Fibroblast of skin of right biceps (primary cell): ENCODE measurements around the gene TBC1D4.

Source experiments
- DNase-seq: peaks from one replicate; pipeline ENCODE4 v3.0.0-alpha.2; 2013

The TBC1D4 gene

GRCh38 chr13:75485286-75486062 is 3.5 kb upstream of the TBC1D4 start:
- DNase-seq, result peak; percentile 79

DNA sequence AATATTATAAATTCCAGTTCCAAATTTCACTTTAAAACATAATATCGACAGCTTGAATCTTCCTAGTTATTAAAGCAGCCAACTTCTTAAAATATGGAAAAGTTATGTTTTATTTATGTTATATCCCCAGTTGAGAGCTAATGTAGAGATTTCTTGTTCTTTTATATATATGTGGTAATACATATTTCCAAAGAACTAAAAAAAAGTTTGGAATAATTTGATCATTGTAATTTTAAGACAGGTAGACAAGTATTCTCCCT is 781 bp upstream of the TBC1D4 start:
- no peak for DNase-seq

DNA sequence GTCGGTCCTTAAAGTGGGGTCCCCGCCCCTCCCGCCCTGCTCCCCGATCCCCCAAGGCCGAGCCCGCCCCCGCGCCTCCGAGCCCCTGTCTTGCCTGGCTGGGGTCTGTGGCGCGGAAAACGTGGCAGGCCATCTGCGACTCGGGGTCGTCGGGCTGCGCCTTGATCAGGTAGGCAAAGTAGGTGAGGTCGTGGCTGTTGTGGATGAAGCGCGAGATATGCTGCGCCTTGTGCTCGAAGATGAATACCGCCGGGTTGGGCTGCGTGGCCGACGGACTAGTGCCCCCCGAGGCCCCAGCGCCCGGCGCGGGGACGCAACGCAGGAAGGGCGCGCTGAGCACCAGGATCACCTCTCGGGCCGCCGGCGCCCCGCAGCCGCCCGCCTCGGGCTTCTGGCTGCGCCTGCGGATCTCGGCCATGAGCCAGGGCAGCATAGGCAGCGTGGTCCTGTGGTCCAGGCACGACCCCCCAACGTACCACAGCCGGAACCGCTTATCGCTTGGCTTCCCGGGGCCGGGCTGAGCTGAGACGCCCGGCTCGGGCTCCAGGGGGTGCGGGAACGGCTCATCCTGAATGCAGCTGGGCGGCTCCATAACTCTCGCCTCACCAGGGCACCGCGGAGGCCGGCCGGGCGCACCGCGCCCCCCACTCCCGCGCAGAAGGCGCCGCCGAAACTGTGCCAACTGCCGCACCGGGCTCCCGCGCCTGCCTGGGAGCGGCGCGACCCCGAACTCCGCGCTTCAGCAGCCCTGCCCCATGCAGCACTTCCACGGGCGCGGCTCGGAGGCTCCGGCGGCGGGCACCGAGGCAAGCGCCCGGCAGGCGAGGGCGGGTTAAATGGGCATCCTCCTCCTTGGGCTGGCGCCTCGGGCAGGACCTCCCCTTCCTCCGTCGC is 546 bp downstream of the TBC1D4 start:
- peak; percentile 28 for DNase-seq

DNA sequence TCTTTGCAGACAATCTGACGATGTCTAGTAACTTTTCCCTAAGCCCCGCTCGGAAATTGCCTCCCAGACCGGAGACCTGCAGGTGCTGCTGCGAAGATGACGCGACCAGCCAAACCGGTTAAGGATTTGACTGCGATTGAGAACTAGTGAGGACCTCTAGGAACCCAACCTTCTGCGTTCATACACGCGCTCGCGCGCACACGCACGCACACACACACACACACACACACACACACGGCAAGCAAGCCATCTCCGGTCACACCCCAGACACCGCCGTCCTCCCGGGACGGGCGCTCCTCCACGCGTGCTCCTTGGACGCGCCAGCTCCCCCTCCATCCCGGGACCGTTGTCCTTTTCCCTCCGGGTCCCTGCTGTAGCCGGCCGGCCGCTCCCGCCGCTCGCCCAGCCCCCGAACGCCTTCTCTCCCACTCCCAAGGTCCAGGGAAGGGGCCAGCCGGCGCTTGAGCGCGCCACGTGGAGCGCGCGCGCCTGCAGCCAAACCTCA is 1.2 kb downstream of the TBC1D4 start:
- peak; percentile 53 for DNase-seq

GRCh38 chr13:75479102-75479740 is 2.7 kb downstream of the TBC1D4 start:
- DNase-seq, result no peak

- DNase-seq, result no peak
Measured at GRCh38 chr13:75478659-75479058, 3.3 kb downstream of the TBC1D4 start.

- DNase-seq, result no peak
Measured at GRCh38 chr13:75474956-75475355, 7.0 kb downstream of the TBC1D4 start.

DNA sequence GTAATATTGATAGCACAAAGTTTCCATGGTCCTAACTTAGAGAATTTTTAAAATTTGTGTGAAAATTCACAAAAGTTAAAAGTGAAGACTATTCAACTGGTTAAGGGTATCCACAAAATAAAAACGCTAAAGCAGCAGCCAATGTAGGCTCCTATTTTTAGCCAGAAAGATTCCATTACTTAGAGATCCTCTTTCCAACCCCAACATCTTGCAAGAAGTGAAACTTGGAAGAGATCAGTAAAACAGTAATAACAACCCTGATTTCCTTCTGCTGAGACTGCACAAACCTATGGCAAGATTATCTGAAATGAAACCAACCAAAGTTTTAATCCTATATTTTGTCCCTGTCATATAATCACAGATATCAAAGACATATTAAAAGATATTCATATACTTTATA is 8.5 kb downstream of the TBC1D4 start:
- DNase-seq, result no peak

- no peak for DNase-seq
Measured at GRCh38 chr13:75470676-75471075, 11.3 kb downstream of the TBC1D4 start.

GRCh38 chr13:75469047-75469446 is 12.9 kb downstream of the TBC1D4 start:
- no peak for DNase-seq

GRCh38 chr13:75468602-75469001 is 13.4 kb downstream of the TBC1D4 start:
- DNase-seq, result no peak

DNA sequence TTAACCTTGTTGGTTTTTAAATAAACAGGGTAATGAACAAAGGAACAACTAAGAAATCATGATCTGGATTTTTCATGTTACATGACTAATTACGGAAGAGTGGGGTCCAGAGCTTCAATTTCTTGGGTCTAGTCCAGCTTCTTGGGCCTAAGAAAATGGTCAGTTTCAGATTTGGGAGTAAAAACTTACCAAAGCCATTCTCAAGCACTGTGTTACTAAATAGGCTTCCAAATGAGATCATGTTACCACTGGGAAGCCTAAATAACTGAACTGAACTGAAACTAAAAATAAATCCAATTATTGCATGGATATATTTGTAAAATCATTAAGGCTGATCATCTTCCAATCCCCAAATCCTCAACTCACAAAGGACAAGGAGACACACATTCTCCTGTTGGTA is 13.9 kb downstream of the TBC1D4 start:
- no peak for DNase-seq

DNA sequence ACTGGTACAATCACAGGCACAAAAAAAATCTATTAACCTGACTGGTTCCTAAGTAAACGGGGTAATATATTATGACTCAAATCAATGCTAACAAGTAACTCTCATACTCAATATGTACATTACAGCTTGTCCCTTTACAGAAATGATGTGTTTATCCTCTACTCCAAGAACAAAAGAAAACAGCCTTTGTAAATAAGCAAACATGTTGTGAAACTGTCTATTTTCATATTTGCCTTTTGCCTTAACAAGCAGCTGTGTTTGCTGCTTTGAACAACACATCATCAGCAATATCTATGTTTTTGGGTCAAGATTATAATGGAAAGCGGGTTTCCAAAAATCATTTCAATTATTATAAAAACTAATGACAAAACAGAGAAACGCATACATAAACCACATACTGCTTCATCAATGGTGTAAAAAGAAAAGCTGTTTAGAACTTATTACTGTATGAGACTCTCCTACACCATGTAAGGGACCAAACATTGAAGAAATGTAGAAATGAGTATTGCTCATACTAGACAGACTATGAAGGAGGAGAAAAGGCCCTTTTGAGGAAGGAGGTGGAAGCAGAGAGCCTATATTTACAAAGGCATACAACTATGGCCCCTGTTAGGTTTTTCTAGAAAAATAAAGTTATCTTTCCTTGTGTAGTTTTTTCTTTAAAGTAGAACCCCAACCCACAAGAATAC is 14.8 kb downstream of the TBC1D4 start:
- no peak for DNase-seq

DNA sequence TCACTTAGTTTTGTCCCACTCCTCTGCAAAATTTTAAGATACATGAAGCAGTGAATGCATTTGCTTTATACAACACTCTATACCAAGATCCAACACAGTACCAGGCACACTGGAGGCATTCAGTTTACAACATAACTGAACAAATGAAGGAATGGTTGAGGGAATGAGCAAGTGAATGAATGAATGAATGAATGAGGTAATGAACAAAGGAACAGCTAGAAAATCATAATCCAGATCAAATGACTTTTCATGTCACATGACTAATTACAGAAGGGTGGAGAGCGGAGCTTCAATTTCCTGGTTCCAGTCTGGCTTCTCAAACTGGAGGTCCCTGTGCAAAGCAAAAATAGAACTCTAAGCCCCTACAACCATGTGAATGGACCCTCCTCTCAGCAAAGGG is 16.7 kb downstream of the TBC1D4 start:
- no peak for DNase-seq

GRCh38 chr13:75461314-75461713 is 20.7 kb downstream of the TBC1D4 start:
- DNase-seq, result no peak

- DNase-seq, result no peak
Measured at GRCh38 chr13:75460644-75461043, 21.3 kb downstream of the TBC1D4 start.

DNA sequence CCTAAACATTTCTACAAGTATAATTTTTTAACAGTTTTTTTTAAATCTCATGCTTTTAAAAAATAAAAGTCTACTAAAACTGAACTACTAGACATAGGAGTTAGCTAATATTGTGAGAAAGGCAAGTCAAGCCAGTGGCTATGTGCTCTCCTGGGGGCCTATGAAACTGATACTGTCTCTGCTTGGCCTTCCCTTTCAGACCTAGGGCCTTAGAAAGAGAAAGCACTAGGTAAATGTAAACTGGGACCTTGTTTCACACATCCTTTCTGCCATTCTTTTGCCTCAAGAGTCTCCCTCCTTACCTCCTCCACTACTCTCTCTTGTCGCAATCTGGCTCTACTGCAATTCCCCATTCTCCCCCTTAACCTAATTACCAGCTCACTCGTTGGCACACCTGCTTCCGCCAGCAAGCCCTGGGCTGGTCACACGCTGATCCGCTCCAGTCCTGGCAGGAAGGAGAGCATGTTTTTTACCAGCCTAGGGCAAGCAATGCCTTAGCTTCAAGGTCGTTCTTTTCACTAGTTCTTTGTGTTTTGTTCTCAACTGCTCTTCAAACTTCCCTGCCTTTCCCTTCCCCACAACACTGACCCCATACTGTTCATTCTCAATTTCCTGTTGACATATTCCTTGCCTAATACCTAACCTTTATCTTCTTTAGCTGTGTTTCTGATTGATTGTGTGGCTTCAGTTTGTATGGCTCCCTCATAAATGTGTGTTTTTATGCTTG is 23.1 kb downstream of the TBC1D4 start:
- DNase-seq, result no peak

DNA sequence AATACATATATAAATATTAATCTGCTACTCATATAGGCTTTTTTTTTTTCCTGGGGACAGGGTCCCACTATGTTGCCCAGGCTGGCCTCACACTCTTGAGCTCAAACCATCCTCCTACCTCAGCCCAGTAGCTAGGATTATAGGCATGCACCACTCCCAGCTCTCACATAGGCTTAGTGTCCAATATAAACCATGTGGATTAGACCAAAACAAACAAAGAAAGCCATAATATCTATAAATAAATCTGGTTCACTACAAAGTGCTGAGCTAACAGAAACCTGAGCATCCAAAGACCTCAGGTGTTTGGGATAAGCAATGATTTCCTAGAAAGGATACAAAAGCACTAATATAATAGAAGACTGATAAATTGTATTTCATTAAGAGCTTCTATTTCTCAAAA is 26.0 kb downstream of the TBC1D4 start:
- no peak for DNase-seq

GRCh38 chr13:75454497-75454896 is 27.5 kb downstream of the TBC1D4 start:
- DNase-seq, result no peak

DNA sequence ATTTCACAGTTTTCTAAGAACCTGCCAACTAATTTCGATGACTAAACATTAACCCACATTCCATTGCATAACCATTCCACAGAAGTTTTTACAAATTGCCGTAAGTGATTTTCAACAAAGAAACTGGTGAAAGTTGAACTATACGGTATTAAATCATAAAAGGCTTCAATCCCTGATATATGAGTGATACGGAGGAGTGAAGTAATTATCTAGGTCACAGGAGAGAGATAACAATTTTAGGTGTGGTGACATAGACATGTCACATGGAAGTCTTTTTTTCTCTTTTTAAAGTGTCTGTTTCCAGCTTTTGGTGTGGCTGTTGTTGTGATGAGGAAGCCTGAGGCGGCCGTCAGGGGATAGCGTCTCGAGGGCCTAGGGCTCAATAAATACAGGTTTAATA is 29.4 kb downstream of the TBC1D4 start:
- DNase-seq, result peak; percentile 12

DNA sequence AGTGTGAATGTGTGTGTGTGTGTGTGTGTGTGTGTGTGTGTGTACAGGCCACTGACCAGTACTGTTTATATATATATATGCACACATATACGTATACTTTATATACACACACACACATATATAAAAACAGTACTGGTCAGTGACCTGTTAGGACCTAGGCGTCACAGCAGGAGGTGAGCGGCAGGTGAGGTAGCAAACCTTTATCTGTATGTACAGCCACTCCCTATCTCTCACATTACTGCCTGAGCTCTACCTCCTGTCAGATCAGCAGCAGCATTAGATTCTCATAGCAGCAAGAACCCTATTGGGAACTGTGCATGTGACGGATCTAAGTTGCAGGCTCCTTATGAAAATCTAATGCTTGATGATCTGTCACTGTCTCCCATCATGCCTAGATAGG is 34.5 kb downstream of the TBC1D4 start:
- no peak for DNase-seq

DNA sequence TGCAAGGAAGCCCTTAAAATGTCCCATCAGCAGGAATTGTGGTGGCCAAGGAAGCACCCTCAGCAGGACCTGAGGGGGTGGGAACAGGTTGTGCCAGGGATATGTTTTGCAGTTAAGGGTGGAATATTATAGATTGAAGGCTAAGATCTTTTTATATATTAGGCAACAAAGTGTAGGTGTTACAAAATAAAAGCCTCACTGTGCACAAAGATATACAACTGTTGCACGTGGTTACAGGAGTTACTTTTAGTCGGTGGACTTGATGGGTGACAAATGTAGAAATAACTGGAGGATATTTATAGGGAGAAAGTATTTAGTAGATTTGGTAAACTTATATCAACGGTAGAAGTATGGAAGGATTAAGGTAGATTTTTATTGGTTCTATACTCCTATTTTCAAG is 35.1 kb downstream of the TBC1D4 start:
- DNase-seq, result no peak
